Pancreas (tissue), 10 donors: ENCODE data around the gene ELMO2. TPM values are rescaled to one million over a fixed set of nuclear protein-coding genes. Genes with fewer than 3 reads are reported as not detected.

ENCODE experiments used
- ATAC-seq, 4 donors: fragments of 200-7000 bp; cut with Tn5 transposase; one replicate each; pipeline versions ENCODE4 v1.8.0 to v1.9.1; 2020; ENCODE audit warnings: mild to moderate bottlenecking in 4 of 4, moderate library complexity in 4 of 4
- DNase-seq, 6 donors: peaks; one replicate each; pipeline ENCODE4 v3.0.0-alpha.2; 2020
- FAIRE-seq: peaks from 2 replicates; lab custom pipeline; 2012; peaks lifted over from hg19 to GRCh38; lab: Jason Lieb, UNC
- H3K27ac ChIP-seq, 4 donors: fragments of 200-600 bp; sonication (generic); 1 replicate in 3 of 4; 2 replicates in 1 of 4; pipeline versions ENCODE4 v1.5.0 to v1.8.0; 2020
- H3K27me3 ChIP-seq, 4 donors: fragments of 200-600 bp; one replicate each; pipeline ENCODE4 v1.8.0; 2021
- H3K36me3 ChIP-seq, 3 donors: fragments of 200-600 bp; sonication (generic) in 1 of 3; one replicate each; pipeline versions ENCODE4 v1.5.0 to v1.8.0; 2020 to 2021
- H3K4me1 ChIP-seq, 3 donors: fragments of 200-600 bp; one replicate each; pipeline ENCODE4 v1.8.0; 2021
- H3K4me3 ChIP-seq, 4 donors: fragments of 200-600 bp; sonication (generic) in 2 of 4; one replicate each; pipeline versions ENCODE4 v1.5.0 to v1.8.0; 2020 to 2021
- H3K9me3 ChIP-seq, 4 donors: fragments of 200-600 bp; one replicate each; pipeline ENCODE4 v1.8.0; 2021
- WGBS, 2 donors: extraction: QIAGEN DNeasy Blood & Tissue Kit; methylation state at CpG; one replicate each; pipeline ENCODE4 v1.1.7; 2013; 5-methylcytosine and 5-hydroxymethylcytosine counted together
- intact Hi-C, 3 donors: fragments of 100-400 bp; cut with DNase I; formaldehyde crosslinking; loops; one replicate each; pipeline versions ENCODE4 v1.11.1 to v1.14.2; 2022
- polyA plus RNA-seq, 2 donors: library from polyadenylated mRNA; stranded (reverse); fragments of 200-250 nt; gene quantifications; one replicate each; pipeline ENCODE4 v1.2.3, GENCODE V29; 2013
- total RNA-seq, 6 donors: library from RNA; stranded (reverse); fragmentation: NEBNext Ultra II Directional in 4 of 6; extraction: Animal tissue kit (Norgen Biotek cat#: 25700) in 4 of 6; gene quantifications; one replicate each; pipeline versions ENCODE4 v1.2.1 to v1.2.4, GENCODE V29; 2021 to 2023
- TF ChIP-seq, protein P1 (sequence below), 4 donors: fragments of 200-600 bp; sonication (generic) in 3 of 4; IDR thresholded peaks; one replicate each; pipeline versions ENCODE4 v1.5.0 to v1.8.0; 2021; ENCODE audit warnings: antibody characterized with exemption in 4 of 4
- donor health status: healthy with polysubstance abuse.
- donor health status: DM: no; HTN: no; CAD: no; lungs with moderate emphysema.
- donor health status: DM: no; HTN: no; CAD: no.
- donor health status: control.
- donor health status: control.
- donor health status: Bipolar disorder and iron deficiency.
- donor health status: DM: yes; HTN: yes; CAD: no.
- donor health status: DM: no; HTN: no; CAD: no.
- donor health status: DM: no; HTN: no; CAD: no.
- donor health status: DM: yes; HTN: yes; CAD: no.

ELMO2 gene
- total and polyA plus RNA-seq, 8 donors, result 16.7 to 32.6 (median 27.7) TPM

GRCh38 chr20:46367234-46367633, 39.2 kb downstream of the ELMO2 start:
- ATAC-seq (no peak), DNase-seq (no peak), FAIRE-seq (no peak)
- peaks cover 0 to 9% (median 8%) of the 10 kb centered on the region in 3 donors for H3K4me1 ChIP-seq
- TF ChIP-seq, protein P1, sequence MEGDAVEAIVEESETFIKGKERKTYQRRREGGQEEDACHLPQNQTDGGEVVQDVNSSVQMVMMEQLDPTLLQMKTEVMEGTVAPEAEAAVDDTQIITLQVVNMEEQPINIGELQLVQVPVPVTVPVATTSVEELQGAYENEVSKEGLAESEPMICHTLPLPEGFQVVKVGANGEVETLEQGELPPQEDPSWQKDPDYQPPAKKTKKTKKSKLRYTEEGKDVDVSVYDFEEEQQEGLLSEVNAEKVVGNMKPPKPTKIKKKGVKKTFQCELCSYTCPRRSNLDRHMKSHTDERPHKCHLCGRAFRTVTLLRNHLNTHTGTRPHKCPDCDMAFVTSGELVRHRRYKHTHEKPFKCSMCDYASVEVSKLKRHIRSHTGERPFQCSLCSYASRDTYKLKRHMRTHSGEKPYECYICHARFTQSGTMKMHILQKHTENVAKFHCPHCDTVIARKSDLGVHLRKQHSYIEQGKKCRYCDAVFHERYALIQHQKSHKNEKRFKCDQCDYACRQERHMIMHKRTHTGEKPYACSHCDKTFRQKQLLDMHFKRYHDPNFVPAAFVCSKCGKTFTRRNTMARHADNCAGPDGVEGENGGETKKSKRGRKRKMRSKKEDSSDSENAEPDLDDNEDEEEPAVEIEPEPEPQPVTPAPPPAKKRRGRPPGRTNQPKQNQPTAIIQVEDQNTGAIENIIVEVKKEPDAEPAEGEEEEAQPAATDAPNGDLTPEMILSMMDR (IDR thresholded peaks at IDR 0.05), result no peak
- intact Hi-C loops, result no loop called here
- H3K4me3 ChIP-seq, result no peak overlapping the region
- H3K9me3 ChIP-seq, result no peaks in the 10 kb centered on the region
- no peak overlapping the region for H3K27ac ChIP-seq
- 73 to 77% methylated on average over 5 of the region's 5 CpGs for WGBS, 2 donors
- peaks cover 0 to 59% (median 23%) of the 10 kb centered on the region in 3 donors for H3K36me3 ChIP-seq
- H3K27me3 ChIP-seq, result no peaks in the 10 kb centered on the region

DNA sequence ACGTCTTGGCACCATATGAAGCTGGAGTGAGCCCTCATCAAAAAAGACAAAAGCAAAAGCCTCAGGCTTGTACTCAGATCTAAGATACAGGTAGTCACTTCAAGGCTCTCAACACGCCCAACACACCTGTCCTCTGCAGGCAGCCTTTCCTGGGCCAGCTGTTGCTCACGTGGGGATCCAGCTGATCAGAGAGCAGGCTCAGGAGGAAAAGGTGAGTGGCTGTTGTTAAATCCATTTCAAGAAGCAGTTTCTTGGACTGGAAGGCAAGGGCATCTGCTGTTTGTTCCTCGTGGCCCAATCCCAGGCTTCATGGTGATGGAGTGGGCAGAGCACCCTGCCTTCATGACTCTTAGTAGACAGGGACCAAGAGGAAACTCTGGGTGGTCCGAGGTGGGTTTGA, 39.6 kb downstream of the ELMO2 start:
- Histone ChIP-seq H3K4me3 (no peak overlapping the region), H3K27me3 (no peaks in the 10 kb centered on the region), H3K27ac (no peak overlapping the region), H3K36me3 (peaks cover 0 to 55% (median 23%) of the 10 kb centered on the region in 3 donors), H3K9me3 (no peaks in the 10 kb centered on the region), H3K4me1 (peaks cover 0 to 13% (median 8%) of the 10 kb centered on the region in 3 donors)
- TF ChIP-seq, protein P1 (IDR thresholded peaks at IDR 0.05), result no peak
- 78 to 79% methylated on average over 5 of the region's 5 CpGs for WGBS, 2 donors
- DNase-seq (no peak), FAIRE-seq (no peak), ATAC-seq (no peak)
- intact Hi-C loops, result no loop called here

DNA sequence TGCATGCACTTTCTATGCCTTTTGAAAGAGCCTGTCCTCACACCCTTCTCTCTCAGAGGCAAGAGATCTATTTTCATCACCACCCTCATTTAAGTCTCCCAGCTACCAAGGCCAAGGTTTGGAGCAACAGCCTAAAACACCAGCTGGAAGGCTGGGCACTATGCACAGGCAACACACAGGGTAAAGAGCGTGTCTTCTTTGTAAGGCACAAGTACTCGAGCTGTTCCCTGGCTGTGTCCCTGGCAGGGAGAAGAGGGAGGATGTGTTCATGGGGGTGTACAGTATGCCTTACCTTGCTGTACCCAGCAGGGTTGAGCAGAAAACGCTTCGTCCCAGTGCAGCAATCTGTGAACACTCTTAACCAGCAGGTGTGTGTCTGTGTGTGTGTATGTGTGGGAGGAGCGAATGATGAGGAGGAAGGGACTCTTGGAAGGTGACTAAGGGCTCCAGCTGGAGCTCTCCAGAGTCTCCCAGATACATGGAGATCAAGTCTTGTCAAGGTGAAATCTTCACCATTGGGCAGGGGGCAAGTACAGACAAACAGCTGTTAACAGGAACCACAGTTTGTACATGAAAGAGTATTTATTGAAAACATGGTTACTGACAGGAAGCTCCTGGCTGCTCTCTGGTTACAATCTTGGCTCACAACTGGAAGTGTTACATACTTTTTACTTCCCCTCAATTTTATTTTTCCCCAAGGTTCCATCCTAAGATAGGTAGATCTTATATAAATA, 40.8 kb downstream of the ELMO2 start:
- no peaks in the 10 kb centered on the region for H3K27me3 ChIP-seq
- intact Hi-C loops, result no loop called here
- 82 to 87% methylated on average over 5 of the region's 5 CpGs for WGBS, 2 donors
- FAIRE-seq (no peak), DNase-seq (no peak), ATAC-seq (no peak)
- no peak overlapping the region for H3K4me3 ChIP-seq
- TF ChIP-seq, protein P1 (IDR thresholded peaks at IDR 0.05), result no peak
- peaks cover 0 to 15% (median 13%) of the 10 kb centered on the region in 3 donors for H3K4me1 ChIP-seq
- no peaks in the 10 kb centered on the region for H3K9me3 ChIP-seq
- H3K27ac ChIP-seq, result no peak overlapping the region
- H3K36me3 ChIP-seq, result peaks cover 0 to 43% (median 13%) of the 10 kb centered on the region in 3 donors

- TF ChIP-seq, protein P1 (IDR thresholded peaks at IDR 0.05), result no peak
- 50 to 61% methylated on average over 10 of the region's 10 CpGs for WGBS, 2 donors
- peak in 2 of 6 donors; percentile 53 to 67 for DNase-seq
- H3K27me3 ChIP-seq, result no peaks in the 10 kb centered on the region
- H3K4me3 ChIP-seq, result peak overlapping the region; percentile 96 to 100 (median 98)
- peak in 2 of 4 donors; percentile 1 to 20 for ATAC-seq
- H3K36me3 ChIP-seq, result peaks cover 0 to 35% (median 11%) of the 10 kb centered on the region in 3 donors
- FAIRE-seq, result no peak
- H3K27ac ChIP-seq, result peak overlapping the region; percentile 92 to 97 (median 94)
- H3K9me3 ChIP-seq, result no peaks in the 10 kb centered on the region
- peaks cover 1 to 15% (median 13%) of the 10 kb centered on the region in 3 donors for H3K4me1 ChIP-seq
- intact Hi-C loops, result no loop called here
Measured at GRCh38 chr20:46364670-46365486, 41.5 kb downstream of the ELMO2 start.
